HG03521 (cell line): Measurements from ENCODE around the gene FGD1.

Source experiments
- ATAC-seq: cut with Tn5 transposase; IDR thresholded peaks from one replicate; pipeline ENCODE4 v1.9.1; 2021; ENCODE audit warnings: mild to moderate bottlenecking, moderate library complexity; ENCODE audit not compliant: unreplicated experiment

FGD1 gene

DNA sequence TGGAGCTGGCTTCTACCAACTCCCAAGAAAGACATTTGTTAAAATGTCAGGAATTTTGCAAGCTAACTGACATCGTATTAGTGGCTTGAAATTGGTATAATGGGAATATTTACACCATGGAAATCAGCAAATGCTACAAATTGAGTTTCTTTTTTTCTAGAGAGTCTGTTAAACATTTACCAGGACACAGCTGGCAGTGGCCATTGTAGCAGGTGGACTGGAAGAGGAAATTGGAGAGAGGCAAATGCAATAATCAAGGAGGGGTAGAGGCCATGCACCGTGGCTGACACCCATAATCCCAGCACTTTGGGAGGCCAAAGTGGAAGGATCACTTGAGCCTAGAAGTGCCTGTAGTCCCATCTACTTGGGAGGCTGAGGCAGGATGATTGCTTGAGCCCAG is 88.8 kb downstream of the FGD1 start:
- no peak for ATAC-seq

DNA sequence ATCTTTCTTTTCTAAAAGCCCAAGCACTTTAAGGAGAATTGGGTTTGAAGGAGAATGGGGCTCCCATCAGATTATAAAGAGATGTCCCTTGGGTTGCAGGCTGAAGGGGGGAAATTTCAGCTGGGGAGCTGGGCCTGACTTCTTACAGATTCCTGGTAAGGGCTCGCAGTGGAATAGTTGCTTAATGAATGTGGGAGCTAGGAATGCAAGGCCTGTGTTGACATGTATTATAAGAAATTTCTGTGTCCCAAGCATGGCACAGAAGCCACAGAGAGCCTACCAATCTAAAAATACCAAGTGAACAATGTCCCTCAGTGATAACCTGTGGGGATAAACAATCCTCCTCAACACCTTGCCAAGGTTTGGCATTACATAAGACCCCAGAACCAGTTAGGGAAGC is 98.9 kb downstream of the FGD1 start:
- no peak for ATAC-seq
